OCI-LY7 (cell line): Measurements from ENCODE around the gene TRAF2.

ENCODE experiments used
- EZH2phosphoT487 ChIP-seq: fragments of 200-600 bp; sonication (generic); IDR thresholded peaks from 2 replicates; pipeline ENCODE4 v1.6.1; 2018; ENCODE audit warnings: low read depth, borderline replicate concordance, mild to moderate bottlenecking, mixed run types, antibody characterized with exemption, low read length, moderate library complexity, mixed read lengths
- TF ChIP-seq, protein P1 (sequence below): fragments of 200-600 bp; sonication (generic); conservative IDR thresholded peaks from 2 replicates; pipeline ENCODE4 v1.5.1; 2014; ENCODE audit warnings: mild to moderate bottlenecking, antibody characterized with exemption, low read length, moderate library complexity, mixed read lengths

DNA sequence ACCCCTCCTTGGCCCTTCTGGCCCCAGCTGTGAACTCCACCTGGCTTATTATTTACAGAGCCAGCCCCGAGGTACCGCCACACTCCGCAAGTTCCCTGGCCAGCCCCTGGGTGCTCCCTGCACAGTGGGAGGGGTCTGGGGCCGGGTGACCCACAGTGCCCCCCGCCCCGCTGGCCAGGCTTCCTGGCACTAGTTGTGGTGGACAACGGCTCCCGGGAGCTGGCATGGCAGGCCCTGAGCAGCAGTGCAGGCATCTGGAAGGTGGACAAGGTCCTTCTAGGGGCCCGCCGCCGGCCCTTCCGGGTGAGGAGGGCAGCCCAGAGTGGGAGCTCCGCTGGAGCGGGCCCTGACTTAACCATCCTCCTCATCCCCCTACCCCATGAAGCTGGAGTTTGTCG lies 30.2 kb upstream of the TRAF2 start:
- TF ChIP-seq, protein P1, sequence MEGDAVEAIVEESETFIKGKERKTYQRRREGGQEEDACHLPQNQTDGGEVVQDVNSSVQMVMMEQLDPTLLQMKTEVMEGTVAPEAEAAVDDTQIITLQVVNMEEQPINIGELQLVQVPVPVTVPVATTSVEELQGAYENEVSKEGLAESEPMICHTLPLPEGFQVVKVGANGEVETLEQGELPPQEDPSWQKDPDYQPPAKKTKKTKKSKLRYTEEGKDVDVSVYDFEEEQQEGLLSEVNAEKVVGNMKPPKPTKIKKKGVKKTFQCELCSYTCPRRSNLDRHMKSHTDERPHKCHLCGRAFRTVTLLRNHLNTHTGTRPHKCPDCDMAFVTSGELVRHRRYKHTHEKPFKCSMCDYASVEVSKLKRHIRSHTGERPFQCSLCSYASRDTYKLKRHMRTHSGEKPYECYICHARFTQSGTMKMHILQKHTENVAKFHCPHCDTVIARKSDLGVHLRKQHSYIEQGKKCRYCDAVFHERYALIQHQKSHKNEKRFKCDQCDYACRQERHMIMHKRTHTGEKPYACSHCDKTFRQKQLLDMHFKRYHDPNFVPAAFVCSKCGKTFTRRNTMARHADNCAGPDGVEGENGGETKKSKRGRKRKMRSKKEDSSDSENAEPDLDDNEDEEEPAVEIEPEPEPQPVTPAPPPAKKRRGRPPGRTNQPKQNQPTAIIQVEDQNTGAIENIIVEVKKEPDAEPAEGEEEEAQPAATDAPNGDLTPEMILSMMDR: no peak
- no peak for TF ChIP-seq EZH2phosphoT487
